Upper lobe of left lung (tissue), 4 donors: Measurements from ENCODE around the gene OLFML1.

Experiments used
- CTCF ChIP-seq, 6 experiments: fragments of 450-650 bp in 4 of 6; fragments of 200-600 bp in 2 of 6; sonication (generic) in 2 of 6; IDR thresholded peaks; one replicate each; pipeline ENCODE4 v1.5.1; 2016 to 2019; ENCODE audit warnings: antibody characterized with exemption in 6 of 6
- EP300 ChIP-seq, 4 donors: sonication (generic); formaldehyde crosslinking; IDR thresholded peaks; one replicate each; pipeline ENCODE4 v1.5.1; 2017; ENCODE audit warnings: antibody characterized with exemption in 4 of 4, control low read depth in 2 of 4
- POLR2A ChIP-seq, 4 donors: fragments of 450-650 bp; IDR thresholded peaks; one replicate each; pipeline ENCODE4 v1.5.1; 2016 to 2017; ENCODE audit warnings: antibody characterized with exemption in 4 of 4, mild to moderate bottlenecking in 2 of 4
- POLR2AphosphoS5 ChIP-seq, 2 donors: sonication (generic); formaldehyde crosslinking; IDR thresholded peaks; one replicate each; pipeline ENCODE4 v1.5.1; 2017; ENCODE audit warnings: antibody characterized with exemption in 2 of 2

GRCh38 chr11:7501894-7502293 is 16.6 kb downstream of the OLFML1 start:
- TF ChIP-seq CTCF (IDR thresholded peaks at IDR 0.05) (no peak), POLR2AphosphoS5 (IDR thresholded peaks at IDR 0.05) (no peak), POLR2A (IDR thresholded peaks at IDR 0.05) (no peak), EP300 (IDR thresholded peaks at IDR 0.05) (no peak)
